OCI-LY3 (cell line): Measurements from ENCODE around the gene EGFL7.

Experiments
- CTCF ChIP-seq: fragments of 200-600, 300-600 bp; sonication (generic); IDR thresholded peaks from 2 replicates; pipeline ENCODE4 v1.5.1; 2014; ENCODE audit warnings: antibody characterized with exemption, low read length, low read depth
- EZH2phosphoT487 ChIP-seq: fragments of 200-600 bp; shearing (Covaris generic); IDR thresholded peaks from 2 replicates; pipeline ENCODE4 v1.6.1; 2018; ENCODE audit warnings: antibody characterized with exemption, mixed run types, low read depth

GRCh38 chr9:136654820-136655535 lies 7.7 kb upstream of the EGFL7 start:
- TF ChIP-seq CTCF (no peak), EZH2phosphoT487 (no peak)
